Adrenal gland (tissue), 19 donors: ENCODE measurements around the gene SLC33A1. TPM values are rescaled to one million over a fixed set of nuclear protein-coding genes. Genes with fewer than 3 reads are reported as not detected.

Experiments
- DNase-seq, 7 donors: peaks; one replicate each; pipeline ENCODE4 v3.0.0-alpha.2; 2019 to 2020
- H3K27ac ChIP-seq, 5 donors: fragments of 200-600 bp; sonication (generic) in 4 of 5; 1 replicate in 3 of 5; 2 replicates in 2 of 5; pipeline versions ENCODE4 v1.5.1 to v1.8.0; 2016 to 2020; ENCODE audit warnings: mild to moderate bottlenecking in 1 of 5
- H3K27me3 ChIP-seq: fragments of 200-600 bp; 2 replicates; pipeline ENCODE4 v1.8.0; 2021
- H3K36me3 ChIP-seq, 2 donors: fragments of 200-600 bp; replicated peaks in 1 of 2; 1 replicate in 1 of 2; 2 replicates in 1 of 2; pipeline versions ENCODE4 v1.5.1 to v1.8.0; 2018 to 2022
- H3K4me1 ChIP-seq, 2 donors: fragments of 200-600 bp; replicated peaks in 1 of 2; 1 replicate in 1 of 2; 2 replicates in 1 of 2; pipeline versions ENCODE4 v1.5.1 to v1.8.0; 2018 to 2021
- H3K4me3 ChIP-seq, 4 donors: fragments of 200-600 bp; sonication (generic) in 3 of 4; one replicate each; pipeline ENCODE4 v1.5.1; 2016 to 2018
- H3K9me3 ChIP-seq, 3 donors: fragments of 200-600 bp; sonication (generic) in 1 of 3; replicated peaks in 1 of 3; 1 replicate in 2 of 3; 2 replicates in 1 of 3; pipeline versions ENCODE4 v1.5.1 to v1.8.0; 2016 to 2021
- POLR2A ChIP-seq, 2 donors: fragments of 450-650 bp; IDR thresholded peaks; one replicate each; pipeline ENCODE4 v1.6.1; 2017; ENCODE audit warnings: antibody characterized with exemption in 2 of 2, mild to moderate bottlenecking in 2 of 2, moderate library complexity in 1 of 2
- WGBS, 4 donors: extraction: QIAGEN DNeasy Blood & Tissue Kit in 2 of 4; methylation state at CpG; one replicate each; pipeline versions ENCODE4 v1.1.5 to v1.1.7; 2013 to 2017; 5-methylcytosine and 5-hydroxymethylcytosine counted together
- intact Hi-C, 2 donors: fragments of 100-400 bp; cut with DNase I; formaldehyde crosslinking; loops; one replicate each; pipeline versions ENCODE4 v1.14.1 to v1.15.0; 2022 to 2023
- long read RNA-seq, 10 donors: library from polyadenylated mRNA in 3 of 10; unstranded in 2 of 10; stranded (forward) in 1 of 10; transcript quantifications; one replicate each; pipeline ENCODE4 v2.0.0 and lab custom pipeline, GENCODE V29; 2021 to 2026
- polyA plus RNA-seq, 3 donors: library from polyadenylated mRNA; stranded (reverse); fragments of 200-250 nt in 2 of 3; fragments of 350-450 nt in 1 of 3; fragmentation: Illumina TruSeq in 1 of 3; extraction: RNeasy Lipid Tissue Mini Kit (QIAGEN cat#74804) in 1 of 3; gene quantifications; one replicate each; pipeline ENCODE4 v1.2.3, GENCODE V29; 2013 to 2014
- total RNA-seq, 9 donors: library from RNA; depleted of rRNA in 4 of 9; stranded (reverse); fragments of >200 nt in 4 of 9; fragments of 120-200 nt in 1 of 9; fragmentation: NEBNext Ultra II Directional in 1 of 9; extraction: Animal tissue kit (Norgen Biotek cat#: 25700) in 1 of 9; gene quantifications; one replicate each; pipeline versions ENCODE4 v1.1.0 to v1.2.4, GENCODE V29; 2013 to 2023
- TF ChIP-seq, protein P1 (sequence below), 6 experiments: fragments of 450-650 bp in 4 of 6; fragments of 200-600 bp in 2 of 6; sonication (generic) in 1 of 6; IDR thresholded peaks; 1 replicate in 5 of 6; 2 replicates in 1 of 6; pipeline versions ENCODE4 v1.5.1 to v1.8.0; 2016 to 2021; ENCODE audit warnings: antibody characterized with exemption in 6 of 6, mild to moderate bottlenecking in 2 of 6, moderate library complexity in 1 of 6
- donor health status: healthy with polysubstance abuse.
- donor health status: Bipolar disorder and iron deficiency.
- donor health status: DM: yes; HTN: yes; CAD: no.
- donor health status: DM: no; HTN: no; CAD: no.
- donor health status: DM: no; HTN: no; CAD: no.
- donor health status: DM: yes; HTN: yes; CAD: no.

The SLC33A1 gene
- total RNA-seq (100 to 1,000 TPM in 1 of 9 donors, 10 to 100 TPM in 8; 19.5 to 101 (median 37.8) TPM), polyA plus RNA-seq (10 to 100 TPM in 1 of 3 donors, 1 to 10 TPM in 2; 3.6 to 73.3 (median 7.1) TPM)
- long read RNA-seq, donor 1, full-length matches to known transcripts = 3 of 3 reads
- long read RNA-seq, donor 1, partial matches to known transcripts = 0 of 3 reads
- long read RNA-seq, donor 1, other reads (novel, unspliced or antisense) = 0 of 3 reads
- long read RNA-seq, donor 2, full-length matches to known transcripts = 4 of 4 reads
- long read RNA-seq, donor 2, partial matches to known transcripts = 0 of 4 reads
- long read RNA-seq, donor 2, other reads (novel, unspliced or antisense) = 0 of 4 reads
- long read RNA-seq, donor 3, full-length matches to known transcripts = 3 of 18 reads
- long read RNA-seq, donor 3, partial matches to known transcripts = 0 of 18 reads
- long read RNA-seq, donor 3, other reads (novel, unspliced or antisense) = 15 of 18 reads
- long read RNA-seq, donor 4, full-length matches to known transcripts = 5 of 7 reads
- long read RNA-seq, donor 4, partial matches to known transcripts = 1 of 7 reads
- long read RNA-seq, donor 4, other reads (novel, unspliced or antisense) = 1 of 7 reads
- long read RNA-seq, donor 5, full-length matches to known transcripts = 49 of 58 reads
- long read RNA-seq, donor 5, partial matches to known transcripts = 1 of 58 reads
- long read RNA-seq, donor 5, other reads (novel, unspliced or antisense) = 8 of 58 reads
- long read RNA-seq, donor 6, full-length matches to known transcripts = 7 of 9 reads
- long read RNA-seq, donor 6, partial matches to known transcripts = 1 of 9 reads
- long read RNA-seq, donor 6, other reads (novel, unspliced or antisense) = 1 of 9 reads
- long read RNA-seq, donor 7, full-length matches to known transcripts = 1 of 1 reads
- long read RNA-seq, donor 7, partial matches to known transcripts = 0 of 1 reads
- long read RNA-seq, donor 7, other reads (novel, unspliced or antisense) = 0 of 1 reads
- long read RNA-seq, donor 8, full-length matches to known transcripts = 5 of 5 reads
- long read RNA-seq, donor 8, partial matches to known transcripts = 0 of 5 reads
- long read RNA-seq, donor 8, other reads (novel, unspliced or antisense) = 0 of 5 reads
- long read RNA-seq, donor 9, full-length matches to known transcripts = 5 of 5 reads
- long read RNA-seq, donor 9, partial matches to known transcripts = 0 of 5 reads
- long read RNA-seq, donor 9, other reads (novel, unspliced or antisense) = 0 of 5 reads
- long read RNA-seq, donor 10, full-length matches to known transcripts = 3 of 3 reads
- long read RNA-seq, donor 10, partial matches to known transcripts = 0 of 3 reads
- long read RNA-seq, donor 10, other reads (novel, unspliced or antisense) = 0 of 3 reads

DNA sequence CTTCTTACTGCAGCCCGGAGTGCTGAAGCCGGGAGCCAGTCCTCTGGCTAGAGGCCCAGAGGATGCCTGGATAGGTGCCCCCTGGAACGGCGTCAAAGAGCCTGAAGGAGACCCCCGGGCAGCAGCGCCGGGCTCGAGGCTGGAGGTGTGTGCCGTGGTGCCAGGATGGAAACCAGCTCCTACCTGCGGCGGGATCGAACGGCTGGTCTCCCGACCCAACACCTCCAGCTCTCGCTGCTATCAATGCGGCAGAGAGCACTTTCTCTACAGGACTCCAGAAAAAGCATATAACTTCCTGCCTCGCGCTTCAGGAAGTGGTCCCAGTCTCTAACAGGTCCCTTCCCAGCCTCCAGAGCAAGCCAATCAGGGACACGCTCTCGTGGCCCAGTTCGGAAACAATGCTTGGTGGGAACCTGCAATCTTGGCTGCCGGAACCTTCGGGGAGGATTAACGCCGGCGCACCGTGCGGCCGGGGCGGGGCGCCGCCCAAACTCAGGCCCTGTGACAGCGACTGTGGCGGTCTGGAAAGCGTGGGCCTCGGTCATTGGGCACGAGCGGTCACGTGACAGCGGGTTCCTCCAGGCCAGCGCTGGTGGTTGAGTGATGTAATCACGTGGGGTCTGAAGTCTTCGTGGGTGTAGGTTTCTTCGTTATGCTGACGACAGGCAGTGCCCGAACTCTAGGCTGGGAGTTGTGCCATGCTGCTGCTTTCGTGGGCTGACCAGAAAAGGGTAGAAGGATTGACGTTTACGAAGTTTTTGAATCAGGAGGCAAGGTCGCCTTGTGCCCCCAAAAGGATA, at the start of gene SLC33A1:
SLC33A1 (minus strand) TSS at position 287 of the 800 bp plus-strand sequence. CDS start 430 bp downstream, outside the sequence.
- WGBS, 4 donors = 0 to 1% (median 0%) methylated on average over 11 to 50 of the region's 50 CpGs
- Histone ChIP-seq H3K36me3 (no peaks in the 10 kb centered on the region), H3K9me3 (no peaks in the 10 kb centered on the region), H3K27ac (peak within 1 kb of the TSS; percentile 74 to 97 (median 93)), H3K4me1 (peaks cover 28 to 37% of the 10 kb centered on the region in 2 donors), H3K4me3 (peak within 1 kb of the TSS; percentile 47 to 89 (median 80)), H3K27me3 (no peaks in the 10 kb centered on the region)
- TF ChIP-seq POLR2A (IDR thresholded peaks at IDR 0.05) = peak; percentile 75 to 82
- TF ChIP-seq, protein P1, sequence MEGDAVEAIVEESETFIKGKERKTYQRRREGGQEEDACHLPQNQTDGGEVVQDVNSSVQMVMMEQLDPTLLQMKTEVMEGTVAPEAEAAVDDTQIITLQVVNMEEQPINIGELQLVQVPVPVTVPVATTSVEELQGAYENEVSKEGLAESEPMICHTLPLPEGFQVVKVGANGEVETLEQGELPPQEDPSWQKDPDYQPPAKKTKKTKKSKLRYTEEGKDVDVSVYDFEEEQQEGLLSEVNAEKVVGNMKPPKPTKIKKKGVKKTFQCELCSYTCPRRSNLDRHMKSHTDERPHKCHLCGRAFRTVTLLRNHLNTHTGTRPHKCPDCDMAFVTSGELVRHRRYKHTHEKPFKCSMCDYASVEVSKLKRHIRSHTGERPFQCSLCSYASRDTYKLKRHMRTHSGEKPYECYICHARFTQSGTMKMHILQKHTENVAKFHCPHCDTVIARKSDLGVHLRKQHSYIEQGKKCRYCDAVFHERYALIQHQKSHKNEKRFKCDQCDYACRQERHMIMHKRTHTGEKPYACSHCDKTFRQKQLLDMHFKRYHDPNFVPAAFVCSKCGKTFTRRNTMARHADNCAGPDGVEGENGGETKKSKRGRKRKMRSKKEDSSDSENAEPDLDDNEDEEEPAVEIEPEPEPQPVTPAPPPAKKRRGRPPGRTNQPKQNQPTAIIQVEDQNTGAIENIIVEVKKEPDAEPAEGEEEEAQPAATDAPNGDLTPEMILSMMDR (IDR thresholded peaks at IDR 0.05) = no peak
- intact Hi-C loops = loop anchor here in 1 of 2 donors (10.0 kb wide), 1 partner anchor 50 kb away; the partner anchor contains the start of gene C3orf33
- DNase-seq = peak; percentile 99 to 100 (median 99)

DNA sequence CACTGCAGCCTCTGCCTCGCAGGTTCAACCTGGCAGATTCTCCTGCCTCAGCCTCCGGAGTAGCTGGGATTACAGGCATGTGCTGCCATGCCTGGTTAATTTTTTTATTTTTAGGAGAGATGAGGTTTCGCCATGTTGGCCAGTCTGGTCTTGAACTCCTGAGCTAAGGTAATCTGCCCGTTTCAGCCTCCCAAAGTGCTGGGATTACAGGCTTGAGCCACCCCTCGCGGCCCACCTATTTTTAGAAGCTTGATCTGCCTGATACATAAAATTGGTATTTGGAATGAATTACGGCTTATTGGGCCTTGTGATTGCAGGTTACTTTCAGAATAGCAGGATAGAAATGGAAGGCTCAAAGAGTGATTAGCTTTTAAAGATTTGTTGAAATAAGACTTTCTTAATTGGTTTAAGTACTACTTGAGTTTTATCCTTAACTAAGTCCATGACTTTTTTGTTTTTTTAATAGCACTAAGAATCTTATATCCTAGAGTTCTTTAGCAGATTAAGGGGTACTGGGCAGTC, 41.2 kb upstream of the SLC33A1 start:
- no peak overlapping the region for H3K4me3 ChIP-seq
- TF ChIP-seq, protein P1 (IDR thresholded peaks at IDR 0.05) = no peak
- no peak for TF ChIP-seq POLR2A (IDR thresholded peaks at IDR 0.05)
- no peak for DNase-seq
- peaks cover 0 to 39% of the 10 kb centered on the region in 2 donors for H3K36me3 ChIP-seq
- H3K4me1 ChIP-seq = peaks cover 0 to 10% of the 10 kb centered on the region in 2 donors
- H3K27ac ChIP-seq = no peak overlapping the region
- no peaks in the 10 kb centered on the region for H3K9me3 ChIP-seq
- 82 to 91% (median 88%) methylated on average over 6 to 7 of the region's 7 CpGs for WGBS, 4 donors
- intact Hi-C loops = no loop called here
- no peaks in the 10 kb centered on the region for H3K27me3 ChIP-seq

DNA sequence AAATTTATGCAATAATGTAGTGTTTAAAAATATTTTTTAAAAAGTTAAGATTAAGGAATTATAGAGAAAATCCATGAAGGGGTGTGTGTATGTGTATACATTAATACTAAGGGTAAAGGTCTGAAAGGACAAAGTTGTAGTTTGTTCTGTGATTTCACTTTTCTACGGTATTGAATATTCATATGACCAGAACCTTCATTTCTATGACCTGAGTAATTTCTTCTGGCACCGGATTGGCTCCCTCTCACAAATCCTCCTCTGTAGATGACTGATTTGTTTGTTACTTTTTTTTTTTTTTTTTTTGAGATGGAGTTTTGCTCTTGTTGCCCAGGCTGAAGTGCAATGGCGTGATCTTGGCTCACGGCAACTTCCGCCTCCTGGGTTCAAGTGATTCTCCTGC, 37.1 kb upstream of the SLC33A1 start:
- intact Hi-C loops = no loop called here
- Histone ChIP-seq H3K36me3 (peaks cover 0 to 15% of the 10 kb centered on the region in 2 donors), H3K27me3 (no peaks in the 10 kb centered on the region), H3K27ac (peak overlapping the region in 1 of 5 donors; percentile 20), H3K4me3 (no peak overlapping the region), H3K9me3 (no peaks in the 10 kb centered on the region), H3K4me1 (peaks cover 0 to 43% of the 10 kb centered on the region in 2 donors)
- TF ChIP-seq, protein P1 (IDR thresholded peaks at IDR 0.05) = no peak
- TF ChIP-seq POLR2A (IDR thresholded peaks at IDR 0.05) = no peak
- peak in 3 of 7 donors; percentile 24 to 41 (median 38) for DNase-seq
- 70 to 92% (median 86%) methylated on average over 5 of the region's 5 CpGs for whole genome bisulfite sequencing, 4 donors
